ENCODE results near the gene FAM32A.

DNA sequence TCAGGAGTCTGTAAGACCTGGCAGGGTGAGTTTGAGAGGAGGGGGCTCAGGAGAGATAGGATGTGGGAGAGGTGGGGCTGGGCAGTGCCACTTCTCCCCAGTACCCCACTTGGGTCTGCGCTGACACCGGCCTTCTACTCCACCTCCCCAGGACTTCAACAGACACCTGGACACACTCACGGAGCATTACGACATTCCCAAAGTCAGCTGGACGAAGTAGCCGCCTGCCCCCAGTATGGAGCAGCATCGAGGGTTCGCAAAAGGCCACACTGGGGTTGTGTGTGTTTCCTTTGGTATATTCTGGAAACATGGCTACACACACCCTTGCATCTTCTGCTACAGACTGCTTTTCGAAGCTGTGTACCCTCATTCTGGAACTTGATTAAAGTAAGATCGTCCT, 5.5 kb downstream of the FAM32A start:
- TF ChIP-seq POLR2AphosphoS5 (IDR thresholded peaks at IDR 0.05; ENCODE audit: low read depth, low read length) (no peak), FOXM1 (IDR thresholded peaks at IDR 0.05; ENCODE audit: low read depth) (no peak), SMC3 (IDR thresholded peaks at IDR 0.05; ENCODE audit: low read depth, low read length) (no peak), TAF1 (IDR thresholded peaks at IDR 0.05; ENCODE audit: borderline replicate concordance, low read depth, low read length) (no peak)
- TF ChIP-seq, protein P1, sequence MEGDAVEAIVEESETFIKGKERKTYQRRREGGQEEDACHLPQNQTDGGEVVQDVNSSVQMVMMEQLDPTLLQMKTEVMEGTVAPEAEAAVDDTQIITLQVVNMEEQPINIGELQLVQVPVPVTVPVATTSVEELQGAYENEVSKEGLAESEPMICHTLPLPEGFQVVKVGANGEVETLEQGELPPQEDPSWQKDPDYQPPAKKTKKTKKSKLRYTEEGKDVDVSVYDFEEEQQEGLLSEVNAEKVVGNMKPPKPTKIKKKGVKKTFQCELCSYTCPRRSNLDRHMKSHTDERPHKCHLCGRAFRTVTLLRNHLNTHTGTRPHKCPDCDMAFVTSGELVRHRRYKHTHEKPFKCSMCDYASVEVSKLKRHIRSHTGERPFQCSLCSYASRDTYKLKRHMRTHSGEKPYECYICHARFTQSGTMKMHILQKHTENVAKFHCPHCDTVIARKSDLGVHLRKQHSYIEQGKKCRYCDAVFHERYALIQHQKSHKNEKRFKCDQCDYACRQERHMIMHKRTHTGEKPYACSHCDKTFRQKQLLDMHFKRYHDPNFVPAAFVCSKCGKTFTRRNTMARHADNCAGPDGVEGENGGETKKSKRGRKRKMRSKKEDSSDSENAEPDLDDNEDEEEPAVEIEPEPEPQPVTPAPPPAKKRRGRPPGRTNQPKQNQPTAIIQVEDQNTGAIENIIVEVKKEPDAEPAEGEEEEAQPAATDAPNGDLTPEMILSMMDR (IDR thresholded peaks at IDR 0.05), result no peak
- TF ChIP-seq, protein P2, sequence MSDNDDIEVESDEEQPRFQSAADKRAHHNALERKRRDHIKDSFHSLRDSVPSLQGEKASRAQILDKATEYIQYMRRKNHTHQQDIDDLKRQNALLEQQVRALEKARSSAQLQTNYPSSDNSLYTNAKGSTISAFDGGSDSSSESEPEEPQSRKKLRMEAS (IDR thresholded peaks at IDR 0.05; ENCODE audit: low read depth), result no peak

Measured in SK-N-SH (cell line).